Measurements from ENCODE around the gene ADGRV1.

ADGRV1 gene

DNA sequence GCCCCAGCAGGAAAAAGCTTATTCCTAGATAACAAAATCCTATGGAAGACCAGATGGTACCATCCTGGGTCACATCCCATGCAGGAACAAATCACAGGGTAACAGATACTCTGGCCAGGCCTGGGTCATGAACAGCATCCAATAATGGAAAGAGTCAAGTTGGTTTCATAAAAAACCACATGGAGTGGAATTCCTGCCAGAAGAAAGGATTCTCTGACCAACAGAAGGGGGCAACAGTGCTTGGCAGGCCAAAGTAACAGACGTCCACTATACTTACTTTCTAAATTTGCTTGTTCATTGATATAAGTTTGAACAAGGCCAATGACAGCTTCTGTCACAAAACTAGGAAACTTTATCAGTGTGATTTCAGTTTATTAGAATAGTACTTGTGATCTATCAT is 551.0 kb downstream of the ADGRV1 start:
- no peak for DNase-seq (ENCODE audit: low read depth)

DNA sequence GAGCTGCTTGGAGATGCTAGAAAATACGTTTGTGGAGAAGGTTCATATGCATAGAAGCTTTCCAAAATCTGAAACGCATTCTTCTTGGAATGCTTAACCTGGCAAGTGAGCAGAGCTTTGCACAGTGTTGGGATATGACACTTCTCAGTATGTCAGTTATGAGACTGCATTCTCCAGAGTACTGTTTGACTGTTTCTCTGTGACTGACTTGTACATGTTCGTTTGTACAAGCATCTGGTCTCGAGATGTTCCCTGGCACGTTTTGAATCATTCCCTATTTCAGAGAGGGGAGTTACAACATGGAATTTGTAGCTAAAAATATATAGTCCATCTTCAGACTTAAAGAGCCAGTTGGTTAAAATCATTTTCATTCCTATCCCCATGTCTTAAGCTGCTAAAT is 552.1 kb downstream of the ADGRV1 start:
- no peak for DNase-seq (ENCODE audit: low read depth)

DNA sequence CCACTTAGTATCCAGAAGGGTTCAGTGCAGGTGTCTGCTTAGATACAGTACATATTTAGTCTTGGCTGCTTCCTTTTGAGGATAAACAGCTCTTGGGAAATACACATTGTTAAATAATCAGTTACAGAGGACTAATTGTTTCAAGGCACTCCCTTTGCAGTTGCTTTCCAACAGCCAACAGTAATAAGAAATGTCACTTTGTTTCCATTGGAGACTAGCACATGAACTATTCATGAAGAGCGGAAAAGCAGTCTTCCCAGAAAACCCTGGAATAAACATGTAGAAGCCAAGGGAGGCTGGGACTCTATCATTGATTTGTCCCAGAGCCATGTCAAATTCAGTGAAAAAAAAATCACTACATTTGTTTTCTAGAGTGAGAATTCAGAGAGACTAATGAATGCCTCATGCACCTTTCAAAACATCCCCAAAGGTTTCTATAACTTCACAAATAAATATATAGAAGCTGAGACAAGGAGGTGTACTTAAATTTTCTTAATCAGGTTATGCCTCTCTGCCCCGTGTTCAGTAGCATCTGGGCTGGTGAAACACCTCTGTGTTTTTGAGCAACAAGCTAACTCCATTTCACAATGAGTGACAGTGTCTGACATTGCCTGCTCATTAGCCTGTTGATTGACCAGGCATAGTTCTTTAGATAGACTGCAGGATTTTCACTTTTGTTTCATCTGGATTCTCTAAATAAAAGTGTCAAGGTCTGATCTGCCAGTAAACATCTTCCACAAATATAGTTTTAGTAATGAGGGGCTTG is 553.1 kb downstream of the ADGRV1 start:
- DNase-seq (ENCODE audit: low read depth), result no peak

DNA sequence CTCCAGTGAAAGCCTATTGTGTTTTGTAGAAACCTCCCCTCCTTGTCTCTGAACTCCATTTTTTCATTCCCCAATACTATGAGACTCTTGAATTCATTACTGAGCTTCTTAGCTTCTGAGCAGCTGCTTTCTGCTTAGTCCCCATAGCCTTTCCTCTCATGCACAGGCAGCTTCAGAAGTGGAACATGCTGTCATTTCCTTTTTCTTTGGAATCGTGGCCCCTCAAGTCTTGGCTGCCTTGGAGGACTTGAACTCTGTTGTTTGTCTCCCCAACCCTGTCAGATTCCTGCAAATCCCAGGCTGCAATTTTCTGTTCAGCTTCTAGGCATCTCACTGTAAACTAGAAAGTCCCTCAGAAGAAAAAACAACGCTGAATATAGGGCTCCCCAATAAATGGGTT is 556.1 kb downstream of the ADGRV1 start:
- DNase-seq (ENCODE audit: low read depth), result no peak

DNA sequence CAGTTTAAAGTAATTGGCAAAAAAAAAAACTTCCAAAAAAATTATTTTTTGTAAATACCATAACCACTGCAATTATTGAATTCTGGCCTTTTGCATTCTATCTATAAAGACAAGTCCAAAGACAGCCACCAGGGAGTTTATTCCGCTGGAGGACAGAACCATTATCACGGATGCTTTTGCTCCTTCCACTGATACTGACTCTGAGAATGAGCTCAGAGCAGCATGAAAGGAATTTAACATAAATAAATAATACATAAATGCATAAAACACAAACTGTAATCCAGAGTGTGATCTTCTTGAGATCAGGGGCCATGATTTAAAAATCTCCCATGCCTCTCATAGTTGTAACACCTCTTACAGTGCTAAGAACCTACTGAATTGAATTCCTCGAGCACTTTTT is 559.8 kb downstream of the ADGRV1 start:
- no peak for DNase-seq (ENCODE audit: low read depth)

DNA sequence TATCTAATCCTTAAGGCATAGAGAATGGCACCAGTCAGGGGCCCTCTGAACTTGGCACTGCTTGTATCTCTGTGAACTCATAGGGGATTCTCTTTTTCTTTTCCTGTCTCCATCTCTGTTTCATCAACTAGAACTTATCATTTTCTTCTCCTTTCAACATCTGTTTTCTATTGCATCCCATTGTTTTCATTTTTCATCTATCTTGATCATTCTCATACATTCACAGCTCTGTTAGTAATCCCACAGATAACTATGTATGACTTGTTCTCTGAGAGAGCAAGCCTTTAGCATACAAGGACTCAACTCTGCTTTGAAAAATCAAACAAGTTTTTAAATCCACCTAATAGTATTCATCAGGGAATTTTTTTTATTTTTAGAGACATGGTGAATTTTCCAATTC is 560.2 kb downstream of the ADGRV1 start:
- DNase-seq (ENCODE audit: low read depth), result no peak

DNA sequence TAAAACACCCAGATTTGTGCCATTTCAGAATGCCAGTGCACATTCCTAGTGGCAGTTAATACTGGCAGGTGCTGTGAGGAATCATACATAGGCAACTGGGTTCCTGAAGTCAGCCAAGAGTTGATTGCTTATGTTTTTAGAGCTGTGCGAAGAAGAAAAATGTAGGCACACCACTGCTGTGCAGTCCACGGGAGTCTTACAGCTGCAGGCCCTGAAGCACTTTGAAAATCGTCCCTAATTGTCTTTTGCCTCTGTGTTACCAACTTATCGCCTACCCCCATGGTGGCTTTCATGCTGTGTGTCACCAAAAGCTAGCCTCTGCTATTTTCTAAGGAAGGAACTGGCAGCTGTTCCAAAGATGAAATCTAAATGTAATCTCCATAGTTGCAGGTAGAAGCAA is 560.6 kb downstream of the ADGRV1 start:
- no peak for DNase-seq (ENCODE audit: low read depth)

DNA sequence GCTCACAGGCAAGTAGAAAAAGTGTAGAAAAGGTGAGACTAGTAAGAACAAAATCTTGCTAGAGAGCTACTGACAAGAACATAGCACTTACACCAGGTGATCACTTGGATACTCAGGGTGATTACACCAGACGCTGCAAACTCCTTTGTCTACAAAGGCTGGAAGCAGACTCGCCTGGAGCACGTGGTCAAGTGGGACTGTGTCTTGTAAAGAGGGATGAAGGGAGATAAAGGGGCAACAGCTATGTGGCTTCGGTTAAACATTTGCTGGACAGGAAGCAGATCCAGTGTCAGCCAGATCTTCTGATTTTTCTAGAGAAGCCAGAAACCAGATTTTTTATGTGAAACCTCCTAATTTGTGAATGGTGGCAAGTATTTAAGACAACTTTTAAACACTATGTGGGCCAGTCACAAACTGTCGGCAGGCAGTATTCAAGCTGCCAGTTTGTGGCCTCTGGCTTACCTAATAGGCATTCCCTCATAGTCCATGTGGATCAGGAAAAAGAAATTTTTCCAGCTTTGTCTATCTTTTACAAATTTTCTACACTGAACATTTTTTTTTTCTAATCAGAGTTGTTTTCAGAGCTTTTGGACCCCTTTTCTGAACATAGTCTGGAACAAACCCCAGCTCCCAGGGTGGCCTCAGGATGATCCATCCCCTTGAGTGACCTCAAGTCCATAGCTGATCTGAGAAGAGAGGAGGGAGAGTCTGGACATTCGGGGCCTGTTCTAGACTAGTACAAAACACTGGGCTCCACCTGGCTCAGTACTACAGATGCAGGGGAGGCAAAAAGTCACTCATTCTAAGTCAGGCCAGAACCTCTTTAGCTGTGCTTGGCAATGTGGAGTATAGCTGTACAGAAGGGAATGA is 561.6 kb downstream of the ADGRV1 start:
- DNase-seq (ENCODE audit: low read depth), result no peak

DNA sequence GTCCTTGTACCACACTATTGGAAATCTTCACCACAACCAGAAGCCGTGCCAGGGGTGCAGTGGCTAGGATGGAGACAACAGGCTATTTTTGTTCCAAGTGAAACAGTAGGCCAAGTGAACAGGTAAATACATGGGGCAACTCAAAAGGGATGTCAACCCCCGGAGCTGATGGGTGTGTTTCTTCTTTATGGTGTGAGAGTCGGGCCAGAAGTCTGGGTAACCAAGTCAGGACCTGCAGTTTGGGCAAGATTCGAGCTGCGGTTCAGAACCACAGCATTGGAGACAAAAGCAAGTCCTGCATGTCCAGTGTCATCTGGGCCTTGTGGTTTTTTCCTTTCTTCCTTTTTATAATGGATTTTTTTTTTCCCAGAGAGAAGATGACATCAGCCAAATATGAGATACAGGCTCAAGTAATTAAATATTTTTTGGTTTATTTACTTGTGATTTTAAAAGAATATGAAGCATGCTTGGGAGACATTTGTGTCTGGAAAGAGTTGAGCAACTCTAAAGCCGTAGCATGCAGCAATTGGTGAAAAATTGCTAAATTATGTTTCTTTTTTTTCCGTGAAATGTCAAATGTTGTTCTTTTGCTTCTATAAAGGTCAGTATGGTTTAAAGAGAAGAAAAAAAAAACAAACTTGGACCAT is 562.9 kb downstream of the ADGRV1 start:
- DNase-seq (ENCODE audit: low read depth), result no peak

DNA sequence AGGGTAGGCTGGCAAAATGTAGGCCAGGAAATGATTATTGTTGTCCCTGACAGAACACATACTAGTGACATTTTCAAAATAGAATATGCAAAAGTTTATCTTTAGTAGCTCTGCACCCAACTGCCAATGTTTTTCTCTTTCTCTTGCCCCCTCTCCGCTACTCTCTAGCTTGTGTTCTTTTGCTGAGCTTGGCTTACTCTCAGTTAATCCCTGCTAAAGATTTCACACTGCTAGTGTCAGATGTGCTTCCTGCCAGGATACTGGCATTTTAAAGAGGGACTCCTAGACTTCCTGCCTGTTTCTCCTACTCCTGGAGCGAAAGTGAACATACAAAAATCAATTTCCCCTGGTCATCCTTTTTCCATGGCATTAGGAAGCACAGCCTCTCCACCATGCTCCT is 564.1 kb downstream of the ADGRV1 start:
- no peak for DNase-seq (ENCODE audit: low read depth)

DNA sequence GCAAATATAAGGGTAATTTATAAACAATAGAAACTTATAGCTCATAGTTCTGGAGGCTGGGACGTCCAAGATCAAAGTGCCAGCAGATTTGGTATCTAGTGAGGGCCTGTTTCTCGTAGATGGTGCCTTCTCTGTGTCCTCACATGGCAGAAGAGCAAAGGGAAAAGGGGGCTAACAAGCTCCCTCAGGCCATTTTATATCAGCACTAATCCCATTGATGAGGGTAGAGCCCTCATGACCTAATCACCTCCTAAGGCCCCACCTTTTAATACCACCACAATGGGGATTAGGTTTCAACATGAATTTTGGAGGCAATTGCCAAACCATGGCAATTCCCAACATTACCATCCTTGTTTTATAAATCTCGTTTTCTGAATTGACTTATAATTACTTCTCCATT is 564.7 kb downstream of the ADGRV1 start:
- DNase-seq (ENCODE audit: low read depth), result no peak

DNA sequence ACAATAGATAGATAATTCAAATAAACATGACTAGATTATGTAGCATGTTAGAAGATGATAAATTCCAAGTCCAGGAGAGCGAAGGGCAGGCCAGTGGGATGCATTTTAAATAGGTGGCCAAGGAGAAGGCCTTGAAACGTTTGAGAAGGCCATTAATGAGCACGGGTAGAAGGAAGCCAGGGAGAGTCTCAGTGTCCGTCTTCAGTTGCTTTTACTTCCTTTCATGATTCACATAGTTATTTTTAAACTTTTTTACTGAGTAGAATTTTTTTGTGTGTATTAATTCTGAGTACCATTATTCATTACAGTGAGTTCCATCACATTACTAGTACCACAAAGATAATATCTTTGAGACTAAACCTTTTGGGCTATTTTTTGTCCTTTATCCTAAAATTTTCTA is 565.3 kb downstream of the ADGRV1 start:
- DNase-seq (ENCODE audit: low read depth), result no peak

DNA sequence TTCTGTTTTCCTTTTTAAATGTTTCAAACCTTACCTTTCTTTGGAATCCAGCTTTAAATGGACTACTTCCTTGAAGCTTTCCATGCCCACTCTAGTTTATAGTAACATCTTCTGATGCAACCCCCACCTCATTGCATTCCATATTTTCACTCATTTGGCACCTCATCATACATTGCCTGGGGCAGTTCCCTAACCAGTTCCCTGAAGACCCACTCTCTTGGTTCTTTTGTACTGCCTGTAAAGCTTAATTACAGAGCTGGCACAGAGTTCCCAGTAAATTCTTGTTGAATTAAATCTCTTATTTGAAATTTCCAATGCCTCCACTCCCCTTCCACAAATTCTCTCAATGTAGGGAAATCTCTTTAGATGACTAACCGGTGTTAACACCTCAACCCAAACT is 567.3 kb downstream of the ADGRV1 start:
- no peak for DNase-seq (ENCODE audit: low read depth)

DNA sequence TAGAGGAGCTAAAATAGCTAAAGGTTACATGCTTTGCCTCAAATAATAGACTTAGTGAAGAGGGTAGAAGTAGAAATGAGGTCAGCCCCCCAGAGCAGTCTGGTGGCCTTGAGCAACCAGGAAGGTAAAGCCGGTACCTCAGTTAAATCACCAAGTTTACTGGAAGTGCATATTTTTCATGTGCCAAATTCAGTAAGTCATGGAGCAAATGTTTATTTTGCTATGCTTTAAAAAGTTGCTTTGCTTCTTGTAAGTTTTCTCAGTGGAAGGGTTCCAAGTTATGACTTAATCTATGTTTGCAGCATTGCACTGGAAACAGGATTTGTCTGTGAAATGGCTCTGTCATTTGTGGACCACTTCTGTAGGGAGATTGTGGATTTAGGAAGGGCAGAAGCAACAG is 567.9 kb downstream of the ADGRV1 start:
- DNase-seq (ENCODE audit: low read depth), result no peak

DNA sequence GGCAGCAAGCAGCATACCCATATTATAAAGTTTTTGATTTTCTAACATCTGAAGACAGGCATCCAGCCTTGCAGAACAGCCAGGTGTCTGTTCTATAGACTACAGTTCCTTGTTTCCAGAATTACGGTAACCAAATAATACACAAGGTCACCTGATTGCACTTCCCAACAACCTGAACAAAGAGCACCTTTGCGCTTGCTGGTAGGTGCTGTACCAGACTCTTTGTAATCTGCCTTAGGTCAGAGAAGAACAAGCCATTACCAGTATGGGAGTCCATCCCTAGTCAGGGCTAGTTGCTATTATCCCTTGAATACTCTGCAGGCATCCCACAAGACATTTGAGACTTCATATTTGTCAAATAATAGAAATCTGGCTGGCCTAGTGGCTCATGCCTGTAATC is 568.3 kb downstream of the ADGRV1 start:
- DNase-seq (ENCODE audit: low read depth), result no peak

DNA sequence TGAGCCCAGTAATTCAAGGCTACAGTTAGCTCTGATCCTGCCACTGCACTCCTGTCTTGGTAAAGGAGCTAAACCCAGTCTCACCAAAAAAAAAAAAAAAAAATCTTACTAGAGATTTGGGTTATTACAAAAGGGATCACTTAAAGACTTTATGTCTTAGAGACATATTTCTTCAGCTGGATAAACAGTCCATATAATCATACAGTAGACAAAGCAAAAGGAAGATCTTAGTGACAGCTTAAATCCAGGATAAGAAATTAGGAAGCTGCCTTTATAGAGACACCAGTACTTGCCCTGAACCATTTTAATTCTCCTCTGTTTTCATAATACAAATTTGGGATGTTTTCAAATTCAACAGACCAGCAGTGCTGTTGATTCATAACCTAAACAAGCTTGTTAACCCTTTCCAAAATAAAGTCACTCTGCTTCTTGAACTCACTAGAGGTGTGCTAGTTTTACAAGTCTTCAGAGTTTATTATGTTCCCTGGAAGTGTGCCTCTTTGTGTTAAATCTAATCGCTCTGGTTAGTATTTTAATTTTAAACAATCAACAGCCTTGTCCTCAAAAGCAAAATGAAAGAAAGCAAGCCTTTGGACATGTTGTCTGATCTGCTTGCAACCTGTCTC is 569.0 kb downstream of the ADGRV1 start:
- no peak for DNase-seq (ENCODE audit: low read depth)

DNA sequence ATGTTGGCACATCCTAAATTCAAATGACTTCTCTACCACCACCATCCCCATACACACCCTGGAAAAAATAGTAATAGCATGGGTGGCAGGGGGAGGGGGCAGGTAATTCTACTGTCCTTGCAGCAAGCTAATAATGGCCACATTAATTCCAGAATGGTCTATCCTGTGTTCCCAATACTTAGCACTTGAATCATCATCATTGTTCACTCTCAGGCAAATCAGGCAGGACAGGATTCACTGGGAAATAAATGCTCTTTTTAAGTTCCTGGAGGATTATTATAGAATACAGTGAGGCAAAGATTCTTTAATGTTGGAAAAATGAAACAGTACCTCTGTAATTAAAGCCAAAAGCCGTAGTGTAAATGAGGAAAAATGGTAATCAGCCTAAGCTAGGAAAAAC is 570.0 kb downstream of the ADGRV1 start:
- no peak for DNase-seq (ENCODE audit: low read depth)

DNA sequence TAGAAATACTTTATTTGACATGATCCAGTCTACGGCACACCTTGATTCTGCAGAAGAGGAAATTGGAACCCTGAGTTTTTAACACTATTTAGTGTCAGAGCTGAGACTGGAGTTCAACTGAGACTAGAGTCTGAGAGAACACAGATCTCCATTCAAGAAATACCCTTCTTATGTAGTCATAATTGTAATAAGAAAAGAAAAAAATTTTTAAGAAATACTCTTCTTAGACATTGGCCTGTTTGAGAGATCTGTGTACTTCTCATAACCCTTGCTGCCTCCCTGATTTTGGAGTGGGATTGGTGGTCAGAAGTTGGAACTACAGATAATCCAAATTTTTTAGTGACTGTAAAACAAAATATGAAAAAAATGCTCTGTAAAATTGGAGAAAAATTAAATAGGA is 571.2 kb downstream of the ADGRV1 start:
- no peak for DNase-seq (ENCODE audit: low read depth)

DNA sequence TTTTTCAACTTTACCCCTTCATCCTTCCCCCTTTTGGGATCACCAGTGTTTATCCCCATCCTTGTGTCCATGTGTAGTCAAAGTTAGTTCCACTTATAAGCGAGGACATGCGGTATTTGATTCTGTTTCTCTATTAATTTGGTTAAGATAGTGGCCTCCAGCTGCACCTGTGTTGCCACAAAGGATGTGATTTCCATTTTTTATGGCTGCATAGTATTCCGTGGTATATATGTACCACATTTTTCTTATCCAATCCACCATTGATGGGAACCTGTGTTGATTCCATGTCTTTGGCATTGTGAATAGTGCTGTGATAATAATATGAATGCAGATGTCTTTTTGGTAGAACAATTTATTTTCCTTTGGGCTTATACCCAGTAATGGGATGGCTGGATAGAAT is 572.2 kb downstream of the ADGRV1 start:
- no peak for DNase-seq (ENCODE audit: low read depth)

DNA sequence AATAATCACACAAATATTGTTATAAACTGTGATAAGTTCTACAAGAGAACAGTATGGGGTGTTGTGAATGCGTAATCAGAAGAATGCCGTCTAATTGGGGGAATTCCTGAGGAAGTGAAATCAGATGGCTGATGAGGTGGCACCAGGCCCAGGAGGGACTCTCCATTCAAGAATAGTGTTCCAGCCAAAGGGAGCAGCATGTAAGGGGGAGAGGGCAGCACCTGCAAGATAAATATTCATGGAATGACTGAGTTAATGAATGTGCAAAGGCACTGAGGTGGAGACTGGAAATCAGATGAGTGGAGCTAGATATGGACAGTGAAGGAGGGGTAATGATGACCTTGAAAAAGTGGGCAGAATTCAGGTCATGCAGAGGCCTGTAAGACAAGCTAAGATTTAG is 574.0 kb downstream of the ADGRV1 start:
- DNase-seq (ENCODE audit: low read depth), result no peak

DNA sequence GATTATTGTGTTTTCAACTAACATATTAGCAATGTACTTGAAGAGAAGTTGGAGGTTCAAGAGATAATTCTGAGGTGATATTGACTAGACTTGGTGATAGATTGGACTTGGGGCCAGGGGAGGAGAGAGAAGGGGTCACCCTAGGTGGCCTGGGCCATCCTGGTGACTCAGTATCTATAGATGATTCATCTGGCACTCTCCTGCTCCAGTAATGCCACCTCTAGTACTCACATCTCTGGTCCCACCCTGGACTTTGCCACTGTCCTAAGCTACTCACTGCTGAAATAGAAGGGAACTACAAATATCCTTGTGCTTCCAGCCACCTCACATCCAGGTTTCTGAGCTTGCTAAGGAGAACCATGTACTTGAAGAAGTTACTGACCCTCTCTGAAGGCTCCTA is 574.6 kb downstream of the ADGRV1 start:
- DNase-seq (ENCODE audit: low read depth), result no peak

DNA sequence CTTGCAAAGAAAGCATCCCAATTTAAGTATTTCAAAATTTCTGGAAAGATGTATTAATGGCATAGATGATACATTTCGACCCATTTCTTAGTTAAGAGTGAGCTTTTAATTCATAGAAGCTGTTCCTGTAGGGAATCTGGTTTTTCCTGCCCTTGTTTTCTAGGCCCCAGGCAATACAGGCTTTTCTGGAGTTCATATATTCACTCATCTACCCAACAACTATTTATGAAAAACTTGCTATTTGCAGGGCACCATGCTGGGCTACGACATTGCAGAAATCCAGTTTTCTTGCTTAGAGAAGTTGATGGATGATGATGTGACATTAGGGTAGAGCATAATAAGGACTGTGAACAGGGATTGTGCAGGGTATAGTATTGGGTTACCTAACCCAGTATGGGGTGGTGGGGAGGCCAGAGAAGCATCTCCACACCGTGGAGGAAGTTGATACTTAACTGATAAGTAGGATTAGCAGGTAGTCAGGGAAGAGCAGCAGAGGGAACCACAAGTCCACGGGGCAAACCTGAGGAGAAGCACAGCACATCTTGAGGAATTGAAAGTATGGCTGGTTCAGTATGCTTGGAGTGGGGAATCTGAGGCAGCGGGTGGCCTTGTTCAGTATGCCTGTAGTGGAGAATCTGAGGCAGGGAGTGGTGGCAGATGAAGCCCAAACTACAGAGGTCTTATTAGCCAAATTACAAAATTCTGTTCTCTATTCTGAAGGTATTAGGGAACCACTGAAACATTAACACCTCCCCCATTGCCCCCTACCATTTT is 577.1 kb downstream of the ADGRV1 start:
- DNase-seq (ENCODE audit: low read depth), result no peak

Measured in T-helper 22 cell (primary cell).